Stomach (tissue), 4 donors: Measurements from ENCODE around the gene HDLBP.

Source experiments
- CTCF ChIP-seq, 7 experiments: fragments of 450-650 bp in 4 of 7; fragments of 200-600 bp in 3 of 7; sonication (generic) in 3 of 7; IDR thresholded peaks; one replicate each; pipeline ENCODE4 v1.5.1; 2016 to 2019; ENCODE audit warnings: antibody characterized with exemption in 7 of 7, control low read depth in 2 of 7, mild to moderate bottlenecking in 1 of 7
- POLR2A ChIP-seq, 4 donors: fragments of 450-650 bp; IDR thresholded peaks; one replicate each; pipeline ENCODE4 v1.6.1; 2016; ENCODE audit warnings: antibody characterized with exemption in 4 of 4, control low read depth in 2 of 4, mild to moderate bottlenecking in 1 of 4, moderate library complexity in 1 of 4

- TF ChIP-seq CTCF (IDR thresholded peaks at IDR 0.05) (no peak), POLR2A (IDR thresholded peaks at IDR 0.05) (no peak)
These were observed 120.7 kb downstream of the HDLBP start for GRCh38 chr2:241194811-241195210.
